Ovary (tissue), 3 donors: ENCODE measurements around the gene FBXL5.

Experiments used
- CTCF ChIP-seq, 3 donors: fragments of 450-650 bp in 2 of 3; fragments of 200-600 bp in 1 of 3; IDR thresholded peaks; one replicate each; pipeline versions ENCODE4 v1.5.1 to v1.8.0; 2016 to 2022; ENCODE audit warnings: antibody characterized with exemption in 3 of 3, mild to moderate bottlenecking in 1 of 3
- EP300 ChIP-seq: sonication (generic); formaldehyde crosslinking; IDR thresholded peaks from one replicate; pipeline ENCODE4 v1.6.1; 2017; ENCODE audit warnings: antibody characterized with exemption
- donor health status: DM: no; HTN: no; CAD: no.

DNA sequence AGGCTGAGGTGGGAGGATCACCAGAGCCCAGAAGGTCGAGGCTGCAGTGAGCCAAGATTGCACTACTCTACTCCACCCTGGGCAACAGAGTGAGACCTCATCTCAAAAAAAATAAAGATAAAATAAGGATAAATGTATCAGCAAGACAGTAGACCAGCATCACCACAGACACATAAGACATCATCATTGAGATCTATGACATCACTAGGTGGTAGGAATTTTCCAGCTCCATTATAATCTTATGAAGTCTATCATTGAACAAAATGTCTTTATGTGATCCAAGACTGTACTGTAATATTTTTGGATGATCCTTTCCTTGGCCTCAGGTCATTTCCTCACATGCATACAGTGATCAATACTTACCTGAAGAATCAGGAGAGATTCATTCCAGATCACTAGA, 18.2 kb upstream of the FBXL5 start:
- TF ChIP-seq CTCF (IDR thresholded peaks at IDR 0.05), result no peak
- TF ChIP-seq EP300, result no peak
